ENCODE results near the gene CRTC2. TPM values are rescaled to one million over a fixed set of nuclear protein-coding genes. Genes with fewer than 3 reads are reported as not detected.

CRTC2 gene
- total RNA-seq, 3 donors from 2014 or later, result 30.0 to 47.3 (median 47.1) TPM

DNA sequence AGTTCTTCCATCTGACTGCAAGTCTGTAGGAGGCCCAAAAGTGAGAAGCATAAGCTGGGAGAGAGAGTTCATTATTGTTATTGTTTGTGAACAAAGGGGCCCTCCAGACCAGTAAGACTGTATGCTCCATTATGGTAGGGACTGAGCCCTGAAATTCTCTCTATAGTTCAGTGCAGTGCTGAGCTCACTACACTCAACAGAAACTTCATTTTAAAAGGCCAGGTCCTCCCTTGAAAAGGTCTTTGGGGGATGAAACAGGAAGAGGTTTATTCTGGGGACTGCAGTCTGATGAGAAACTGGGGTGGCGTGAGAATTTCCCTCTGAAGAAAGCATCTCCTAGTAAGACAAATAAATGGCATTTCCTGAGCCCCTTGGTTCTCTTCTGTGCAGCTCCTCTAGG, 30.2 kb downstream of the CRTC2 start:
- Histone ChIP-seq H3K36me3 (ENCODE audit: low read depth) (no peaks in the 10 kb centered on the region), H3K4me1 (ENCODE audit: low read depth) (peaks cover 4% of the 10 kb centered on the region), H3K9me3 (no peaks in the 10 kb centered on the region), H3K4me3 (no peak overlapping the region)
- ATAC-seq, result no peak
- DNase-seq, result no peak
- intact Hi-C loops (cut with DNase I, micrococcal nuclease), result no loop called here
- TF ChIP-seq, protein P1, sequence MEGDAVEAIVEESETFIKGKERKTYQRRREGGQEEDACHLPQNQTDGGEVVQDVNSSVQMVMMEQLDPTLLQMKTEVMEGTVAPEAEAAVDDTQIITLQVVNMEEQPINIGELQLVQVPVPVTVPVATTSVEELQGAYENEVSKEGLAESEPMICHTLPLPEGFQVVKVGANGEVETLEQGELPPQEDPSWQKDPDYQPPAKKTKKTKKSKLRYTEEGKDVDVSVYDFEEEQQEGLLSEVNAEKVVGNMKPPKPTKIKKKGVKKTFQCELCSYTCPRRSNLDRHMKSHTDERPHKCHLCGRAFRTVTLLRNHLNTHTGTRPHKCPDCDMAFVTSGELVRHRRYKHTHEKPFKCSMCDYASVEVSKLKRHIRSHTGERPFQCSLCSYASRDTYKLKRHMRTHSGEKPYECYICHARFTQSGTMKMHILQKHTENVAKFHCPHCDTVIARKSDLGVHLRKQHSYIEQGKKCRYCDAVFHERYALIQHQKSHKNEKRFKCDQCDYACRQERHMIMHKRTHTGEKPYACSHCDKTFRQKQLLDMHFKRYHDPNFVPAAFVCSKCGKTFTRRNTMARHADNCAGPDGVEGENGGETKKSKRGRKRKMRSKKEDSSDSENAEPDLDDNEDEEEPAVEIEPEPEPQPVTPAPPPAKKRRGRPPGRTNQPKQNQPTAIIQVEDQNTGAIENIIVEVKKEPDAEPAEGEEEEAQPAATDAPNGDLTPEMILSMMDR (IDR thresholded peaks at IDR 0.05), result no peak

DNA sequence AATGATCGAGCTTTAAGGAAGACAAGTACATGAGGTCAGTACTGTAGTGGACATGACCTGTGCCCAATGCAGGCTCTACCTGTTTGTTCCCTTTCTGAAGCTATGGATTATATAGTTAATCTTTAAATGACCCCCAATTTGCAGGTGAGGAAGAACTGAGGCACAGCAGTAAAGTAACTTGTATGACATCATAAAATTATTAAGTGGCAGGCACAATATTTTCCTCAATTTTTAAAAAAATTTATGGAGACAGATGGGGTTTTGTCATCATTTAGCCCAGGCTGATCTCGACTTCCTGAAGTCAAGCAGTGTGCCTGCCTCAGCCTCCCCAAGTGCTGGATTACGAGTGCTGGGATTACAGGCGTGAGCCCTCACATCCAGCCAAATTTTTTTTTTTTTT, 32.0 kb downstream of the CRTC2 start:
- DNase-seq (no peak), ATAC-seq (no peak)
- TF ChIP-seq, protein P1 (IDR thresholded peaks at IDR 0.05), result no peak
- Histone ChIP-seq H3K4me3 (no peak overlapping the region), H3K36me3 (ENCODE audit: low read depth) (no peaks in the 10 kb centered on the region), H3K9me3 (no peaks in the 10 kb centered on the region), H3K4me1 (ENCODE audit: low read depth) (peaks cover 7% of the 10 kb centered on the region)
- intact Hi-C loops (cut with DNase I, micrococcal nuclease), result no loop called here

DNA sequence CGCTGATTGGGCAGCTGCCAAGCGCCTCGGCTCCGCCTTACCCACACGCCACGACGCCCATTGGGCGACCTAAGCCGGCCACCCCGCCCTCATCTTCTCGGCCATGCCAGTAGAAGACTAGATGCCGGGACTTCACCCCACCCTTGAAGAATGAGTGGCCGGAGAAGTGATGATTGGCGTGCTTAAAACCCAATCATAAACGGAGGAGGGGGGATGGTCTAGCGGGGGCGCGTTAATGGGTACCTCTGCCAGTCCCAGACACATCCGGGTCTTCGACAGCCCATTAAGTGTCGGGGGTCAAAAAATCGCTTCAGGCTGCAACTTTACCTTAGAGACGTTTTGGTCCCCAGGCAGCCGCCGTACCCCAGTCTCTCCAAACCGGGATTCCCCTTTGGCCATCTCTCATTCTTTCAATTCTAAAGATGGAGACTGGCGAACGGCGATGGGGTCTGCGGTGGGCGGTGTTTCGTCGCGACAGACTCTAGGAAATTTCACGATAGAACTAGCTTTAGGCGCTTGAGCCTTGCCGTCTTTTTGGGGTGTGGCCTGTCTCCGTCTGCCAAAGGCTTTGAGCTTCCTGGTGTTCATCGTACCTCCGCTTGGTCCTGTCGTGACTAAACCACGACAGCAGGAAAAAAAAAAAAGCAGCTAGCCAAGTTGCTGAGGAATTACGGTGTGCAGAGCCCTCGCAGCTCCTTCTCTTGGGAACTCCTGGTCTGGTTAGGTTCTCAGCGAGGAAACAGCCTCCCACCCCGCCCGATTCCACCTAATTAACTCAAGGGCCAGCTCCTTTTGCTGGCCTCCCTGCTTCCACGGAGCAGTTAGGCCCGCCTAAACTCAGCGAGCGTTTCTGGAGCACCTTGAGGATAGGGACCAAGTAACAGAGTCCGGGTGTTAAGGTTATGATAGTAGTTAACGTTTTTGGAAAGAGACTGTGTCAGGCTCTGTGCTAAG, 35.2 kb downstream of the CRTC2 start, which contains the start of gene GATAD2B:
Gene GATAD2B (minus strand): TSS at position 1 of the 954 bp plus-strand sequence. CDS start 94,625 bp downstream, outside the sequence.
- TF ChIP-seq, protein P1 (IDR thresholded peaks at IDR 0.05), result no peak
- Histone ChIP-seq H3K9me3 (no peaks in the 10 kb centered on the region), H3K36me3 (ENCODE audit: low read depth) (no peaks in the 10 kb centered on the region), H3K4me1 (ENCODE audit: low read depth) (peaks cover 23% of the 10 kb centered on the region), H3K4me3 (peak within 1 kb of the TSS; percentile 61)
- DNase-seq, result peak; percentile 98 to 100 (median 99)
- intact Hi-C loops (cut with DNase I, micrococcal nuclease), result no loop called here
- peak; percentile 96 for ATAC-seq

DNA sequence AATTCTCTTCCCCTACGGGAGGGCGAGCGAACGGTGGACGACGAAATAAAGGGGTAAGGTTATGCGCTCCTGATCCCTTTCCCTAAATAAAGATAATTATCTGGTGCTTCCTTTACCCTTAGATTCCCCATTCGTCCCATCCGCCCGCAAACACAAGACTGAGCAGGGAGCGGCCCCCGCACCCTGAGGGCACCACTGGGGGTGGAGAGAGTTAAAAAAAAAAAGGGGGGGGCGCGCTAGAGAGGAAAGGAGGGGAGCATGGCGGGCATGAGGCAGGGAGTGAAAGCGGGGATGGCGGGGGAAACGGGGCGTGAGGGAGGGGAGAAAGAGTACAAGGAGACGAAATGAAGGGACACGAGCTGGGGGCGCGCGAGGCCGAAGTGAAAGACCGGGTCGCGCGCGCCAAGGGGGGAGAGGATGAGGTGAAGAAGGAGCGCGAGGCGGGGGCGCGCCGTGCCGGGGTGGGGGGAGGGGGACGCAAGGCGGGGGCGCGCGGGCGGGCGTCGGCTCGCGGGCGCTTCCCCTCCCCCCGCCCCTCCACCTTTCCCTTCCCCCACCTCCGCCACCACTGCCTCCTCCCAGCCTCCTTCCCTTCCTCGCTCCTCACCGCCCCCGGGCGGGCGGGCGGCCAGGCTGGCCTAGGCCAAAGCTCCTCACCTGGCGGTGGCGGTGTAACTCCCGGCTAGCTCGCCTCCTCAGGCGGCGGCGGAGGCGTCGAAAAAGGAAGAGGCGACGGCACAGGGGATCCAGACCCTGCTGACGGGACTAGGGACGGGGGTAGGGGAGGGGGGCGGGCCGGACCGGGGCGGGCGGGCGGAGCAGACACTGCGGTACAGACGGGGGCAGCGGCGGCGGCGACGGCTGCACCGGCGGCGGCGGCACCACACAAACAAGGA, 36.1 kb downstream of the CRTC2 start:
- intact Hi-C loops (cut with DNase I, micrococcal nuclease), result no loop called here

DNA sequence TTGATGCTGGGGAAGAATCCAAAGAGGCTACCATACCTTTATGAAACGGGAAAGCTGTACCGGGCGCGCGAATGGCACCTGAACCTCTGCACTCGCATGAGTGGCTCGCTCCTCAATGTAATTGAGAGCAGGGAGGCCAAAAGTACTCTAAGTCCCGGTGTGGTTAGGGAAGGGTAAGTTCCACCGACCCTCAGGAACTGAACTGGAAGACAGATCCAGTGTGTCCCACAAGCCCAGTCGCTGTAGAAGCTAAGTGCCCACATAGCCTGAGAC, 36.7 kb downstream of the CRTC2 start:
- intact Hi-C loops (cut with DNase I, micrococcal nuclease), result no loop called here
- Histone ChIP-seq H3K9me3 (no peaks in the 10 kb centered on the region), H3K36me3 (ENCODE audit: low read depth) (no peaks in the 10 kb centered on the region), H3K4me3 (peak overlapping the region; percentile 61), H3K4me1 (ENCODE audit: low read depth) (peaks cover 23% of the 10 kb centered on the region)
- DNase-seq, result peak in 2 of 3 donors; percentile 25 to 42
- TF ChIP-seq, protein P1 (IDR thresholded peaks at IDR 0.05), result no peak
- ATAC-seq, result no peak

More for the DNA sequence above, 36.1 kb downstream of the CRTC2 start:
- Histone ChIP-seq H3K4me1 (ENCODE audit: low read depth) (peaks cover 23% of the 10 kb centered on the region), H3K36me3 (ENCODE audit: low read depth) (no peaks in the 10 kb centered on the region), H3K4me3 (peak overlapping the region; percentile 61), H3K9me3 (no peaks in the 10 kb centered on the region)
- DNase-seq (peak in 2 of 3 donors; percentile 53 to 78), ATAC-seq (peak; percentile 59)
- TF ChIP-seq, protein P1 (IDR thresholded peaks at IDR 0.05), result no peak
